ENCODE data around the gene TET3.

The TET3 gene

GRCh38 chr2:74024216-74024615 is 39.5 kb downstream of the TET3 start:
- Histone ChIP-seq H3K36me3 (peaks cover 8% of the 10 kb centered on the region), H3K4me3 (ENCODE audit: low read depth, low read length) (no peak overlapping the region), H3K27me3 (ENCODE audit: insufficient read depth, low read depth, severe bottlenecking) (no peaks in the 10 kb centered on the region), H3K27ac (no peak overlapping the region), H3K9me3 (ENCODE audit: severe bottlenecking) (no peaks in the 10 kb centered on the region)
- no peak for TF ChIP-seq CTCF (IDR thresholded peaks at IDR 0.05; ENCODE audit: low read depth, low read length)
- DNase-seq, result no peak

GRCh38 chr2:74025971-74026612 is 41.4 kb downstream of the TET3 start:
- no peaks in the 10 kb centered on the region for H3K9me3 ChIP-seq (ENCODE audit: severe bottlenecking)
- H3K27ac ChIP-seq, result no peak overlapping the region
- DNase-seq, result no peak
- peaks cover 8% of the 10 kb centered on the region for H3K36me3 ChIP-seq
- H3K27me3 ChIP-seq (ENCODE audit: insufficient read depth, low read depth, severe bottlenecking), result no peaks in the 10 kb centered on the region
- TF ChIP-seq CTCF (IDR thresholded peaks at IDR 0.05; ENCODE audit: low read depth, low read length), result no peak
- no peak overlapping the region for H3K4me3 ChIP-seq (ENCODE audit: low read depth, low read length)

GRCh38 chr2:74026687-74027241 is 42.1 kb downstream of the TET3 start:
- H3K27me3 ChIP-seq (ENCODE audit: insufficient read depth, low read depth, severe bottlenecking), result no peaks in the 10 kb centered on the region
- H3K36me3 ChIP-seq, result peaks cover 8% of the 10 kb centered on the region
- H3K27ac ChIP-seq, result no peak overlapping the region
- no peaks in the 10 kb centered on the region for H3K9me3 ChIP-seq (ENCODE audit: severe bottlenecking)
- DNase-seq, result no peak
- no peak overlapping the region for H3K4me3 ChIP-seq (ENCODE audit: low read depth, low read length)
- TF ChIP-seq CTCF (IDR thresholded peaks at IDR 0.05; ENCODE audit: low read depth, low read length), result no peak

- no peak for DNase-seq
- Histone ChIP-seq H3K27me3 (ENCODE audit: insufficient read depth, low read depth, severe bottlenecking) (no peaks in the 10 kb centered on the region), H3K4me3 (ENCODE audit: low read depth, low read length) (no peak overlapping the region), H3K36me3 (peaks cover 8% of the 10 kb centered on the region), H3K27ac (no peak overlapping the region), H3K9me3 (ENCODE audit: severe bottlenecking) (no peaks in the 10 kb centered on the region)
- no peak for TF ChIP-seq CTCF (IDR thresholded peaks at IDR 0.05; ENCODE audit: low read depth, low read length)
Observed at GRCh38 chr2:74027496-74027895, 42.8 kb downstream of the TET3 start.

GRCh38 chr2:74028290-74028689 is 43.6 kb downstream of the TET3 start:
- no peak for TF ChIP-seq CTCF (IDR thresholded peaks at IDR 0.05; ENCODE audit: low read depth, low read length)
- H3K27ac ChIP-seq, result no peak overlapping the region
- no peaks in the 10 kb centered on the region for H3K27me3 ChIP-seq (ENCODE audit: insufficient read depth, low read depth, severe bottlenecking)

GRCh38 chr2:74028741-74029140 is 44.0 kb downstream of the TET3 start:
- TF ChIP-seq CTCF (IDR thresholded peaks at IDR 0.05; ENCODE audit: low read depth, low read length), result no peak
- no peak for DNase-seq
- no peaks in the 10 kb centered on the region for H3K9me3 ChIP-seq (ENCODE audit: severe bottlenecking)
- H3K27ac ChIP-seq, result no peak overlapping the region
- H3K4me3 ChIP-seq (ENCODE audit: low read depth, low read length), result no peak overlapping the region
- H3K27me3 ChIP-seq (ENCODE audit: insufficient read depth, low read depth, severe bottlenecking), result no peaks in the 10 kb centered on the region
- H3K36me3 ChIP-seq, result peaks cover 8% of the 10 kb centered on the region

More at GRCh38 chr2:74028290-74028689, 43.6 kb downstream of the TET3 start:
- Histone ChIP-seq H3K36me3 (peaks cover 8% of the 10 kb centered on the region), H3K9me3 (ENCODE audit: severe bottlenecking) (no peaks in the 10 kb centered on the region), H3K4me3 (ENCODE audit: low read depth, low read length) (no peak overlapping the region)
- no peak for DNase-seq
